ENCODE data around the gene MTFP1.
"Not testable (repeated sequence)": the region's sequence is repeated elsewhere in the genome, so short reads cannot be mapped to it uniquely, and the experiment has no call there.

MTFP1 gene

GRCh38 chr22:30455075-30455840, 29.7 kb downstream of the MTFP1 start:
- no peak for DNase-seq (ENCODE audit: low read depth)

GRCh38 chr22:30457981-30458380, 32.4 kb downstream of the MTFP1 start:
- no peak for DNase-seq (ENCODE audit: low read depth)

- DNase-seq (ENCODE audit: low read depth) = no peak
Measured at GRCh38 chr22:30459181-30460052, 33.8 kb downstream of the MTFP1 start.

- DNase-seq (ENCODE audit: low read depth) = no peak
Measured at GRCh38 chr22:30460147-30460546, 34.6 kb downstream of the MTFP1 start.

- DNase-seq (ENCODE audit: low read depth) = not testable (repeated sequence)
Measured at GRCh38 chr22:30460555-30460954, 35.0 kb downstream of the MTFP1 start.

- no peak for DNase-seq (ENCODE audit: low read depth)
Measured at GRCh38 chr22:30469165-30469564, 43.6 kb downstream of the MTFP1 start.

- no peak for DNase-seq (ENCODE audit: low read depth)
Measured at GRCh38 chr22:30470655-30471054, 45.1 kb downstream of the MTFP1 start.

- no peak for DNase-seq (ENCODE audit: low read depth)
Measured at GRCh38 chr22:30471616-30472318, 46.2 kb downstream of the MTFP1 start, which contains the start of gene SEC14L3. SEC14L3 (minus strand) TSS chr22:30472017; CDS start chr22:30471958, 59 bp downstream.

- DNase-seq (ENCODE audit: low read depth) = no peak
Measured at GRCh38 chr22:30472994-30473720, 47.6 kb downstream of the MTFP1 start.

- no peak for DNase-seq (ENCODE audit: low read depth)
Measured at GRCh38 chr22:30474121-30474520, 48.6 kb downstream of the MTFP1 start.

GRCh38 chr22:30474683-30475424, 49.3 kb downstream of the MTFP1 start:
- no peak for DNase-seq (ENCODE audit: low read depth)
